Ovary (tissue), 9 donors: ENCODE data around the gene UCHL1. TPM values are rescaled to one million over a fixed set of nuclear protein-coding genes. Genes with fewer than 3 reads are reported as not detected.
"Not testable (repeated sequence)": the region's sequence is repeated elsewhere in the genome, so short reads cannot be mapped to it uniquely, and the experiment has no call there.

ENCODE experiments used
- DNase-seq, 5 donors: peaks; one replicate each; pipeline ENCODE4 v3.0.0-alpha.2; 2019 to 2020
- H3K27ac ChIP-seq, 2 donors: fragments of 200-600 bp; one replicate each; pipeline versions ENCODE4 v1.5.1 to v1.8.0; 2019 to 2022
- H3K27me3 ChIP-seq: fragments of 200-600 bp; one replicate; pipeline ENCODE4 v1.8.0; 2022
- H3K36me3 ChIP-seq: fragments of 200-600 bp; sonication (generic); one replicate; pipeline ENCODE4 v1.5.1; 2019
- H3K4me1 ChIP-seq: one replicate; pipeline ENCODE4 v1.8.1; 2013; ENCODE audit warnings: mild to moderate bottlenecking, moderate library complexity; ENCODE audit not compliant: insufficient read depth
- H3K4me3 ChIP-seq: fragments of 200-600 bp; sonication (generic); one replicate; pipeline ENCODE4 v1.5.1; 2017
- H3K9me3 ChIP-seq, 2 donors: fragments of 200-600 bp in 1 of 2; sonication (generic) in 1 of 2; one replicate each; pipeline versions ENCODE4 v1.5.1 to v1.8.1; 2013 to 2019; ENCODE audit warnings: mild to moderate bottlenecking in 1 of 2, moderate library complexity in 1 of 2
- EP300 ChIP-seq: sonication (generic); formaldehyde crosslinking; IDR thresholded peaks from one replicate; pipeline ENCODE4 v1.6.1; 2017; ENCODE audit warnings: antibody characterized with exemption
- POLR2A ChIP-seq: fragments of 450-650 bp; IDR thresholded peaks from one replicate; pipeline ENCODE4 v1.6.1; 2017; ENCODE audit warnings: antibody characterized with exemption, mild to moderate bottlenecking, moderate library complexity
- WGBS, 3 donors: extraction: QIAGEN DNeasy Blood & Tissue Kit in 1 of 3; methylation state at CpG; one replicate each; pipeline versions ENCODE4 v1.1.5 to v1.1.7; 2013 to 2017; 5-methylcytosine and 5-hydroxymethylcytosine counted together
- intact Hi-C, 4 donors: fragments of 100-400 bp; cut with DNase I; formaldehyde crosslinking; loops; one replicate each; pipeline versions ENCODE4 v1.11.0 to v1.15.1; 2022 to 2023
- polyA plus RNA-seq, 2 donors: library from polyadenylated mRNA; stranded (reverse); fragments of 200-250 nt in 1 of 2; fragments of 350-450 nt in 1 of 2; fragmentation: Illumina TruSeq in 1 of 2; extraction: RNeasy Lipid Tissue Mini Kit (QIAGEN cat#74804) in 1 of 2; gene quantifications; one replicate each; pipeline ENCODE4 v1.2.3, GENCODE V29; 2013 to 2014
- total RNA-seq, 7 donors: library from RNA; depleted of rRNA in 2 of 7; stranded (reverse); fragments of >200 nt in 2 of 7; fragmentation: NEBNext Ultra II Directional in 3 of 7; extraction: Animal tissue kit (Norgen Biotek cat#: 25700) in 3 of 7; gene quantifications; one replicate each; pipeline versions ENCODE4 v1.1.0 to v1.2.4, GENCODE V29; 2016 to 2023
- TF ChIP-seq, protein P1 (sequence below), 3 donors: fragments of 450-650 bp in 2 of 3; fragments of 200-600 bp in 1 of 3; IDR thresholded peaks; one replicate each; pipeline versions ENCODE4 v1.5.1 to v1.8.0; 2016 to 2022; ENCODE audit warnings: antibody characterized with exemption in 3 of 3, mild to moderate bottlenecking in 1 of 3
- donor health status: DM: no; HTN: no; CAD: no; lungs with moderate emphysema.
- donor health status: DM: no; HTN: no; CAD: no.
- donor health status: Bipolar disorder and iron deficiency.
- donor health status: DM: yes; HTN: yes; CAD: no.
- donor health status: DM: no; HTN: no; CAD: no.
- donor health status: DM: yes; HTN: yes; CAD: no.

UCHL1 gene
- total and polyA plus RNA-seq, 9 donors = 35.3 to 172 (median 74.2) TPM

- H3K27me3 ChIP-seq = no peaks in the 10 kb centered on the region
- intact Hi-C loops = no loop called here
- H3K4me1 ChIP-seq = no peaks in the 10 kb centered on the region
- no peaks in the 10 kb centered on the region for H3K9me3 ChIP-seq
- no peak for DNase-seq
- no peak overlapping the region for H3K4me3 ChIP-seq
- no peak overlapping the region for H3K27ac ChIP-seq
- no peak for TF ChIP-seq EP300
- TF ChIP-seq, protein P1, sequence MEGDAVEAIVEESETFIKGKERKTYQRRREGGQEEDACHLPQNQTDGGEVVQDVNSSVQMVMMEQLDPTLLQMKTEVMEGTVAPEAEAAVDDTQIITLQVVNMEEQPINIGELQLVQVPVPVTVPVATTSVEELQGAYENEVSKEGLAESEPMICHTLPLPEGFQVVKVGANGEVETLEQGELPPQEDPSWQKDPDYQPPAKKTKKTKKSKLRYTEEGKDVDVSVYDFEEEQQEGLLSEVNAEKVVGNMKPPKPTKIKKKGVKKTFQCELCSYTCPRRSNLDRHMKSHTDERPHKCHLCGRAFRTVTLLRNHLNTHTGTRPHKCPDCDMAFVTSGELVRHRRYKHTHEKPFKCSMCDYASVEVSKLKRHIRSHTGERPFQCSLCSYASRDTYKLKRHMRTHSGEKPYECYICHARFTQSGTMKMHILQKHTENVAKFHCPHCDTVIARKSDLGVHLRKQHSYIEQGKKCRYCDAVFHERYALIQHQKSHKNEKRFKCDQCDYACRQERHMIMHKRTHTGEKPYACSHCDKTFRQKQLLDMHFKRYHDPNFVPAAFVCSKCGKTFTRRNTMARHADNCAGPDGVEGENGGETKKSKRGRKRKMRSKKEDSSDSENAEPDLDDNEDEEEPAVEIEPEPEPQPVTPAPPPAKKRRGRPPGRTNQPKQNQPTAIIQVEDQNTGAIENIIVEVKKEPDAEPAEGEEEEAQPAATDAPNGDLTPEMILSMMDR (IDR thresholded peaks at IDR 0.05) = no peak
- TF ChIP-seq POLR2A = no peak
- no peaks in the 10 kb centered on the region for H3K36me3 ChIP-seq
Observed at GRCh38 chr4:41269682-41270081, 13.0 kb downstream of the UCHL1 start.

- H3K27ac ChIP-seq = not testable (repeated sequence)
Observed at GRCh38 chr4:41275931-41276330, 19.2 kb downstream of the UCHL1 start.

DNA sequence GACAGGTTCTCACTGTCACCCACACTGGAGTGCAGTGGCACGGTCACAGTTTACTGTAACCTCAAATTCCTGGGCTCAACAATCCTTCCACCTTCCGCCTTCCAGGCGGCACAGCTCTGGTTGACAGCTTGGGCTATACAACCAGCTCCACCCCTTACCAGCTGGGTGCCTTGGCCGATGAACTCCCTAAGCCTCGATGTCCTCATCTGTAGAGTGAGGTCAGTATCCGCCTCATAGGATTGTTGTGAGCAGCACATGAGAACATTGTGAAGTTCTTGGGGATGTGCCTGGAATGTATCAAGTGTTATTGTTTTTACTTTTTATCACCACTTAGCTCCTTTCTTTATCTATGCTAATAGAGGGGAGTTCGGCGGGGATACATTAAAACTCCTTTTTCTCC is 23.3 kb downstream of the UCHL1 start:
- WGBS, 3 donors = 27 to 40% (median 28%) methylated on average over 8 of the region's 8 CpGs
- H3K27me3 ChIP-seq = no peaks in the 10 kb centered on the region
- intact Hi-C loops = loop anchor here (5.0 to 10.0 kb wide), 3 partner anchors 375 to 605 kb away; no protein-coding TSS in a partner anchor

More at GRCh38 chr4:41275931-41276330, 19.2 kb downstream of the UCHL1 start:
- WGBS, 3 donors = 95 to 97% (median 96%) methylated on average over 13 of the region's 13 CpGs
- H3K4me1 ChIP-seq, H3K27me3 ChIP-seq, H3K36me3 ChIP-seq, H3K9me3 ChIP-seq, intact Hi-C loops, DNase-seq, H3K4me3 ChIP-seq: not testable (repeated sequence)

GRCh38 chr4:41281038-41281634 is 24.4 kb downstream of the UCHL1 start:
- TF ChIP-seq, protein P1 (IDR thresholded peaks at IDR 0.05) = peak; percentile 57 to 93 (median 88)
- TF ChIP-seq POLR2A (no peak), EP300 (no peak)
- Histone ChIP-seq H3K27ac (no peak overlapping the region), H3K4me1 (no peaks in the 10 kb centered on the region), H3K4me3 (no peak overlapping the region), H3K9me3 (no peaks in the 10 kb centered on the region), H3K27me3 (no peaks in the 10 kb centered on the region), H3K36me3 (no peaks in the 10 kb centered on the region)
- DNase-seq = peak in 2 of 5 donors; percentile 13 to 39
- WGBS, 3 donors = 7 to 12% (median 9%) methylated on average over 7 of the region's 7 CpGs
- intact Hi-C loops = loop anchor here (5.0 to 10.0 kb wide), 3 partner anchors 374 to 604 kb away; no protein-coding TSS in a partner anchor

More for the DNA sequence above, 23.3 kb downstream of the UCHL1 start:
- no peaks in the 10 kb centered on the region for H3K4me1 ChIP-seq
- no peaks in the 10 kb centered on the region for H3K36me3 ChIP-seq
- no peak for DNase-seq
- H3K27ac ChIP-seq = no peak overlapping the region
- H3K4me3 ChIP-seq = no peak overlapping the region
- TF ChIP-seq, protein P1 (IDR thresholded peaks at IDR 0.05) = no peak
- TF ChIP-seq EP300 (no peak), POLR2A (no peak)
- no peaks in the 10 kb centered on the region for H3K9me3 ChIP-seq

DNA sequence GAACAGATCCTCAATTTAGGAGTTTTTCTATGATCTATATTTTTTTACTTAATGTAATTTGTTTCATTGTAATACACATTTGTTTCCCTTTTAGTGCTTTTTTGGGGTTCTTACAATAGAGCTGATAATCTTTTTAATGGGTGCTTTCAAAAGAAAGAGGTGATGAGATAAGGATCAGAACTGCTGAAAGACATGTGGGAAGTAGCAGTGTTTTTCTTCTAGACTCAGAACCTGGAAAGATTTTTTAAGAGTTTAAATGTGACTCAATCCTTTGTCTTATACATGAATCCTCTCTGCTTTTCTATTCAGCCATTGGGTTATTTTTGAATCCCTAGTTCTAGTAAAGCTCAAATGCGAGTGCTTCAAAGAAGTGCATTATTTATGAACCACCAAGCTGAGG is 25.6 kb downstream of the UCHL1 start:
- no peak for DNase-seq
- no peak overlapping the region for H3K4me3 ChIP-seq
- no peaks in the 10 kb centered on the region for H3K27me3 ChIP-seq
- 1 to 40% (median 2%) methylated on average over 1 of the region's 1 CpG for WGBS, 3 donors
- no peaks in the 10 kb centered on the region for H3K4me1 ChIP-seq
- no peaks in the 10 kb centered on the region for H3K36me3 ChIP-seq
- no peak for TF ChIP-seq EP300
- TF ChIP-seq, protein P1 (IDR thresholded peaks at IDR 0.05) = no peak
- TF ChIP-seq POLR2A = no peak
- intact Hi-C loops = loop anchor here (5.0 to 10.0 kb wide), 3 partner anchors 372 to 602 kb away; no protein-coding TSS in a partner anchor
- no peak overlapping the region for H3K27ac ChIP-seq
- no peaks in the 10 kb centered on the region for H3K9me3 ChIP-seq
